Loucy (cell line): ENCODE data around the gene TGFB2.

Source experiments
- H2AFZ ChIP-seq: fragments of 200-600 bp; sonication (generic); 2 replicates; pipeline ENCODE4 v1.6.0; 2016; ENCODE audit warnings: antibody characterized with exemption, mild to moderate bottlenecking, low read length, moderate library complexity
- H3F3A ChIP-seq: fragments of 200-600 bp; 2 replicates; pipeline ENCODE4 v1.6.0; 2016; ENCODE audit warnings: antibody characterized with exemption, low read depth, mild to moderate bottlenecking
- H3K27me3 ChIP-seq: fragments of 200-600 bp; sonication (generic); 2 replicates; pipeline ENCODE4 v1.6.1; 2014; ENCODE audit warnings: low read length, mild to moderate bottlenecking; ENCODE audit not compliant: insufficient read depth, poor library complexity, severe bottlenecking
- H3K36me3 ChIP-seq: fragments of 200-600 bp; sonication (generic); 2 replicates; pipeline ENCODE4 v1.6.1; 2016; ENCODE audit warnings: low read length; ENCODE audit not compliant: insufficient read depth
- H3K4me1 ChIP-seq: fragments of 200-600 bp; sonication (generic); 2 replicates; pipeline ENCODE4 v1.5.1; 2014; ENCODE audit warnings: low read length, mild to moderate bottlenecking; ENCODE audit not compliant: insufficient read depth, poor library complexity, severe bottlenecking
- H3K4me2 ChIP-seq: fragments of 200-600 bp; sonication (generic); 2 replicates; pipeline ENCODE4 v1.6.0; 2014; ENCODE audit warnings: antibody characterized with exemption, low read length, low read depth, mild to moderate bottlenecking; ENCODE audit not compliant: poor library complexity, severe bottlenecking
- H3K4me3 ChIP-seq: fragments of 200-600 bp; sonication (generic); 2 replicates; pipeline ENCODE4 v1.5.1; 2014; ENCODE audit warnings: low read length, mild to moderate bottlenecking, mixed read lengths; ENCODE audit not compliant: poor library complexity, severe bottlenecking
- H3K79me2 ChIP-seq: fragments of 200-600 bp; sonication (generic); 2 replicates; pipeline ENCODE4 v1.6.1; 2014; ENCODE audit warnings: low read length; ENCODE audit not compliant: insufficient read depth
- H3K9ac ChIP-seq: fragments of 200-600 bp; sonication (generic); 2 replicates; pipeline ENCODE4 v1.6.0; 2014; ENCODE audit warnings: mild to moderate bottlenecking, low read depth, low read length, moderate library complexity; ENCODE audit not compliant: poor library complexity, severe bottlenecking
- H3K9me2 ChIP-seq: fragments of 200-600 bp; sonication (generic); replicated peaks from 2 replicates; pipeline ENCODE4 v1.6.1; 2016; ENCODE audit warnings: low read depth, low read length, mixed read lengths
- H3K9me3 ChIP-seq: fragments of 200-600 bp; sonication (generic); 2 replicates; pipeline ENCODE4 v1.6.1; 2014; ENCODE audit warnings: mild to moderate bottlenecking, antibody characterized with exemption, low read length, low read depth; ENCODE audit not compliant: insufficient read depth
- H4K20me1 ChIP-seq: fragments of 200-600 bp; sonication (generic); 2 replicates; pipeline ENCODE4 v1.6.0; 2014; ENCODE audit warnings: antibody characterized with exemption, low read length, mild to moderate bottlenecking; ENCODE audit not compliant: insufficient read depth, poor library complexity, severe bottlenecking
- CTCF ChIP-seq: fragments of 200-600 bp; sonication (generic); conservative IDR thresholded peaks from 2 replicates; pipeline ENCODE4 v1.5.1; 2014; ENCODE audit warnings: mild to moderate bottlenecking, antibody characterized with exemption, low read length
- EZH2phosphoT487 ChIP-seq: fragments of 200-600 bp; IDR thresholded peaks from 2 replicates; pipeline ENCODE4 v1.6.1; 2018; ENCODE audit warnings: antibody characterized with exemption, mild to moderate bottlenecking, moderate library complexity, borderline replicate concordance

Gene TGFB2

GRCh38 chr1:218390618-218391017 lies 45.5 kb downstream of the TGFB2 start:
- H3K4me2 ChIP-seq: no peak overlapping the region
- H3K36me3 ChIP-seq: no peaks in the 10 kb centered on the region
- H2AFZ ChIP-seq: no peak overlapping the region
- no peak for TF ChIP-seq CTCF
- TF ChIP-seq EZH2phosphoT487: no peak
- H3K9me2 ChIP-seq: no peaks in the 10 kb centered on the region
- peaks cover 15% of the 10 kb centered on the region for H3K27me3 ChIP-seq
- H3K4me1 ChIP-seq: no peaks in the 10 kb centered on the region
- H4K20me1 ChIP-seq: no peaks in the 10 kb centered on the region
- no peak overlapping the region for H3K9ac ChIP-seq
- H3K4me3 ChIP-seq: no peak overlapping the region
- H3K79me2 ChIP-seq: no peaks in the 10 kb centered on the region
- H3F3A ChIP-seq: no peaks in the 10 kb centered on the region
- H3K9me3 ChIP-seq: no peaks in the 10 kb centered on the region

GRCh38 chr1:218392780-218393179 lies 47.6 kb downstream of the TGFB2 start:
- H3K4me2 ChIP-seq: no peak overlapping the region
- no peaks in the 10 kb centered on the region for H3K36me3 ChIP-seq
- H3K9me2 ChIP-seq: no peaks in the 10 kb centered on the region
- H3K9ac ChIP-seq: no peak overlapping the region
- no peak overlapping the region for H3K4me3 ChIP-seq
- no peaks in the 10 kb centered on the region for H3F3A ChIP-seq
- no peak for TF ChIP-seq CTCF
- no peak for TF ChIP-seq EZH2phosphoT487
- no peaks in the 10 kb centered on the region for H3K4me1 ChIP-seq
- no peak overlapping the region for H2AFZ ChIP-seq
- H4K20me1 ChIP-seq: no peaks in the 10 kb centered on the region
- H3K79me2 ChIP-seq: no peaks in the 10 kb centered on the region
- no peaks in the 10 kb centered on the region for H3K9me3 ChIP-seq
- H3K27me3 ChIP-seq: peaks cover 7% of the 10 kb centered on the region

- H3K36me3 ChIP-seq: no peaks in the 10 kb centered on the region
- H3K4me2 ChIP-seq: no peak overlapping the region
- H3K9me2 ChIP-seq: no peaks in the 10 kb centered on the region
- TF ChIP-seq CTCF (no peak), EZH2phosphoT487 (no peak)
- H3K27me3 ChIP-seq: peaks cover 7% of the 10 kb centered on the region
- no peaks in the 10 kb centered on the region for H3K79me2 ChIP-seq
- no peaks in the 10 kb centered on the region for H4K20me1 ChIP-seq
- no peaks in the 10 kb centered on the region for H3F3A ChIP-seq
- no peak overlapping the region for H3K9ac ChIP-seq
- no peaks in the 10 kb centered on the region for H3K4me1 ChIP-seq
- no peak overlapping the region for H3K4me3 ChIP-seq
- H2AFZ ChIP-seq: no peak overlapping the region
- no peaks in the 10 kb centered on the region for H3K9me3 ChIP-seq
Observed at GRCh38 chr1:218394416-218394815, 49.3 kb downstream of the TGFB2 start.
